ENCODE measurements around the gene MAN1C1. TPM values are rescaled to one million over a fixed set of nuclear protein-coding genes. Genes with fewer than 3 reads are reported as not detected.

MAN1C1 gene
- total and polyA plus RNA-seq, 9 of the 15 experiments (the other 6 are each of a cell fraction or from before 2014, with no cell fraction given): 0.04 to 0.44 (median 0.10) TPM; not detected in 3

GRCh38 chr1:25616987-25617624 is 515 bp downstream of the MAN1C1 start (continued):
- TF ChIP-seq, protein P1, sequence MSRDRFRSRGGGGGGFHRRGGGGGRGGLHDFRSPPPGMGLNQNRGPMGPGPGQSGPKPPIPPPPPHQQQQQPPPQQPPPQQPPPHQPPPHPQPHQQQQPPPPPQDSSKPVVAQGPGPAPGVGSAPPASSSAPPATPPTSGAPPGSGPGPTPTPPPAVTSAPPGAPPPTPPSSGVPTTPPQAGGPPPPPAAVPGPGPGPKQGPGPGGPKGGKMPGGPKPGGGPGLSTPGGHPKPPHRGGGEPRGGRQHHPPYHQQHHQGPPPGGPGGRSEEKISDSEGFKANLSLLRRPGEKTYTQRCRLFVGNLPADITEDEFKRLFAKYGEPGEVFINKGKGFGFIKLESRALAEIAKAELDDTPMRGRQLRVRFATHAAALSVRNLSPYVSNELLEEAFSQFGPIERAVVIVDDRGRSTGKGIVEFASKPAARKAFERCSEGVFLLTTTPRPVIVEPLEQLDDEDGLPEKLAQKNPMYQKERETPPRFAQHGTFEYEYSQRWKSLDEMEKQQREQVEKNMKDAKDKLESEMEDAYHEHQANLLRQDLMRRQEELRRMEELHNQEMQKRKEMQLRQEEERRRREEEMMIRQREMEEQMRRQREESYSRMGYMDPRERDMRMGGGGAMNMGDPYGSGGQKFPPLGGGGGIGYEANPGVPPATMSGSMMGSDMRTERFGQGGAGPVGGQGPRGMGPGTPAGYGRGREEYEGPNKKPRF (IDR thresholded peaks at IDR 0.05; ENCODE audit: low read depth, low read length): no peak
- TF ChIP-seq PHB (CRISPR knock-in tag; IDR thresholded peaks at IDR 0.05): no peak
- peak; percentile 85 for TF ChIP-seq FUS (optimal IDR thresholded peaks at IDR 0.05; ENCODE audit: low read depth, low read length)
- TF ChIP-seq, protein P2, sequence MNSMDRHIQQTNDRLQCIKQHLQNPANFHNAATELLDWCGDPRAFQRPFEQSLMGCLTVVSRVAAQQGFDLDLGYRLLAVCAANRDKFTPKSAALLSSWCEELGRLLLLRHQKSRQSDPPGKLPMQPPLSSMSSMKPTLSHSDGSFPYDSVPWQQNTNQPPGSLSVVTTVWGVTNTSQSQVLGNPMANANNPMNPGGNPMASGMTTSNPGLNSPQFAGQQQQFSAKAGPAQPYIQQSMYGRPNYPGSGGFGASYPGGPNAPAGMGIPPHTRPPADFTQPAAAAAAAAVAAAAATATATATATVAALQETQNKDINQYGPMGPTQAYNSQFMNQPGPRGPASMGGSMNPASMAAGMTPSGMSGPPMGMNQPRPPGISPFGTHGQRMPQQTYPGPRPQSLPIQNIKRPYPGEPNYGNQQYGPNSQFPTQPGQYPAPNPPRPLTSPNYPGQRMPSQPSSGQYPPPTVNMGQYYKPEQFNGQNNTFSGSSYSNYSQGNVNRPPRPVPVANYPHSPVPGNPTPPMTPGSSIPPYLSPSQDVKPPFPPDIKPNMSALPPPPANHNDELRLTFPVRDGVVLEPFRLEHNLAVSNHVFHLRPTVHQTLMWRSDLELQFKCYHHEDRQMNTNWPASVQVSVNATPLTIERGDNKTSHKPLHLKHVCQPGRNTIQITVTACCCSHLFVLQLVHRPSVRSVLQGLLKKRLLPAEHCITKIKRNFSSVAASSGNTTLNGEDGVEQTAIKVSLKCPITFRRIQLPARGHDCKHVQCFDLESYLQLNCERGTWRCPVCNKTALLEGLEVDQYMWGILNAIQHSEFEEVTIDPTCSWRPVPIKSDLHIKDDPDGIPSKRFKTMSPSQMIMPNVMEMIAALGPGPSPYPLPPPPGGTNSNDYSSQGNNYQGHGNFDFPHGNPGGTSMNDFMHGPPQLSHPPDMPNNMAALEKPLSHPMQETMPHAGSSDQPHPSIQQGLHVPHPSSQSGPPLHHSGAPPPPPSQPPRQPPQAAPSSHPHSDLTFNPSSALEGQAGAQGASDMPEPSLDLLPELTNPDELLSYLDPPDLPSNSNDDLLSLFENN (IDR thresholded peaks at IDR 0.05; ENCODE audit: low read depth in 2 of 2, low read length in 2 of 2): no peak
- TF ChIP-seq PRMT5 (CRISPR knock-in tag; IDR thresholded peaks at IDR 0.05): no peak
- TF ChIP-seq CEBPZ (IDR thresholded peaks at IDR 0.05; ENCODE audit: borderline replicate concordance, low read depth, low read length): no peak
- TF ChIP-seq TGIF2 (CRISPR knock-in tag; IDR thresholded peaks at IDR 0.05): no peak; the same call in 1 of the 2 replicates
- TF ChIP-seq, protein P3, sequence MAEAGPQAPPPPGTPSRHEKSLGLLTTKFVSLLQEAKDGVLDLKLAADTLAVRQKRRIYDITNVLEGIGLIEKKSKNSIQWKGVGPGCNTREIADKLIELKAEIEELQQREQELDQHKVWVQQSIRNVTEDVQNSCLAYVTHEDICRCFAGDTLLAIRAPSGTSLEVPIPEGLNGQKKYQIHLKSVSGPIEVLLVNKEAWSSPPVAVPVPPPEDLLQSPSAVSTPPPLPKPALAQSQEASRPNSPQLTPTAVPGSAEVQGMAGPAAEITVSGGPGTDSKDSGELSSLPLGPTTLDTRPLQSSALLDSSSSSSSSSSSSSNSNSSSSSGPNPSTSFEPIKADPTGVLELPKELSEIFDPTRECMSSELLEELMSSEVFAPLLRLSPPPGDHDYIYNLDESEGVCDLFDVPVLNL (CRISPR knock-in tag; IDR thresholded peaks at IDR 0.05; ENCODE audit: low read depth): no peak
- TF ChIP-seq KDM5B (IDR thresholded peaks at IDR 0.05; ENCODE audit: insufficient replicate concordance, low read depth, low read length): peak; percentile 25
- TF ChIP-seq SAP30 (IDR thresholded peaks at IDR 0.05; ENCODE audit: borderline replicate concordance, insufficient read depth, low read depth, low read length, poor library complexity, severe bottlenecking): peak; percentile 54
- TF ChIP-seq, protein P4, sequence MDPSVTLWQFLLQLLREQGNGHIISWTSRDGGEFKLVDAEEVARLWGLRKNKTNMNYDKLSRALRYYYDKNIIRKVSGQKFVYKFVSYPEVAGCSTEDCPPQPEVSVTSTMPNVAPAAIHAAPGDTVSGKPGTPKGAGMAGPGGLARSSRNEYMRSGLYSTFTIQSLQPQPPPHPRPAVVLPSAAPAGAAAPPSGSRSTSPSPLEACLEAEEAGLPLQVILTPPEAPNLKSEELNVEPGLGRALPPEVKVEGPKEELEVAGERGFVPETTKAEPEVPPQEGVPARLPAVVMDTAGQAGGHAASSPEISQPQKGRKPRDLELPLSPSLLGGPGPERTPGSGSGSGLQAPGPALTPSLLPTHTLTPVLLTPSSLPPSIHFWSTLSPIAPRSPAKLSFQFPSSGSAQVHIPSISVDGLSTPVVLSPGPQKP (CRISPR knock-in tag; IDR thresholded peaks at IDR 0.05): no peak
- no peak for TF ChIP-seq EHMT2 (IDR thresholded peaks at IDR 0.05)
- no peak for TF ChIP-seq MTA3 (IDR thresholded peaks at IDR 0.05; ENCODE audit: borderline replicate concordance)
- no peak for TF ChIP-seq HCFC1 (IDR thresholded peaks at IDR 0.05; ENCODE audit: low read depth, low read length)
